ENCODE measurements around the gene WDR37. TPM values are rescaled to one million over a fixed set of nuclear protein-coding genes. Genes with fewer than 3 reads are reported as not detected.
"Not testable (repeated sequence)": the region's sequence is repeated elsewhere in the genome, so short reads cannot be mapped to it uniquely, and the experiment has no call there.

The WDR37 gene, protein sequence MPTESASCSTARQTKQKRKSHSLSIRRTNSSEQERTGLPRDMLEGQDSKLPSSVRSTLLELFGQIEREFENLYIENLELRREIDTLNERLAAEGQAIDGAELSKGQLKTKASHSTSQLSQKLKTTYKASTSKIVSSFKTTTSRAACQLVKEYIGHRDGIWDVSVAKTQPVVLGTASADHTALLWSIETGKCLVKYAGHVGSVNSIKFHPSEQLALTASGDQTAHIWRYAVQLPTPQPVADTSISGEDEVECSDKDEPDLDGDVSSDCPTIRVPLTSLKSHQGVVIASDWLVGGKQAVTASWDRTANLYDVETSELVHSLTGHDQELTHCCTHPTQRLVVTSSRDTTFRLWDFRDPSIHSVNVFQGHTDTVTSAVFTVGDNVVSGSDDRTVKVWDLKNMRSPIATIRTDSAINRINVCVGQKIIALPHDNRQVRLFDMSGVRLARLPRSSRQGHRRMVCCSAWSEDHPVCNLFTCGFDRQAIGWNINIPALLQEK
- 14.2 TPM for polyA plus RNA-seq (2013, experiment 1 of 4)
- polyA plus RNA-seq (2013, experiment 2 of 4) = 16.9 TPM
- polyA plus RNA-seq (2013, experiment 3 of 4) = 11.2 TPM
- polyA plus RNA-seq (2013, experiment 4 of 4) = 13.1 TPM

DNA sequence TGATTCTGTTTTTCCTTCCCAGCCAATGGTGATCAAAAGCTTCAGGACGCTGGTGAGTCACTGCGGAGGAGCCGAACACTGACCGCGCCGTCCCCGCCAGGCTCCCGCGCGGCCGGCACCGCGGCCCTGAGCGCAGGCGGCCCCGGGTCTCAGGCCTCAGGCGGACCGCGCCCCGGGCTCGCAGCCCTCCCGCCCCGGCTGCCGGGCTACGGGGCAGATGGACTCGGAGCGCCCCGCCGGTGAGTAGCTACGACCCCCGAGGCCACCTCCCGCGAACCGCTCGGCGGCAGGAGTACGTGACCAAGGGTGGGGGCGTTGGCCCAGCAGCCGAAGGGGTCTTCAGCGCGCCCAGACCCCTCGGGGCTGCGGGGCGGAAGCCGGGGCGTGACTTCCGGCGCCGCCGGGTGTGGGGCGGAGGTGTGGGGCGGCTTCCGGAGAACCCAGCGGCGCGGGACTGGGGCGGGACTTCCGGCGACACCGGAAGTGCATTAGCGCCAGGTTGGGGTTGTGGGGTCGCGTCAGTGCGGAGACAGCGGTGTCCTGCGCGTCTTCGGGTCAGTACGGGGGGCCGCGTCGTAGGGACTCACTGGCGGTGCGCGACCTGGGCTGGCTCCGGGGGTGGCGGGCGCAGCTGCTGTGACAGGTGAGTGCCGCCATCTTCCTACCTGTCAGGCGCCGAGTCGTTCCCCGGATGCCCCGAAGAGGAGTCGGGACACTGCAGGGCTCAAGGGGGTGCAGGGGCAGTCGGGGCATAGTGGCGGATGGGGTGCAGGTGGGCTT lies at the start of gene WDR37:
Gene WDR37 (plus strand): TSS at position 60 of the 780 bp plus-strand sequence. CDS start 15,771 bp downstream, outside the sequence.
- Histone ChIP-seq H3K4me1 (ENCODE audit: control insufficient read depth, insufficient read depth, low read length) (peaks cover 11% of the 10 kb centered on the region), H3K4me3 (ENCODE audit: insufficient read depth, low read depth, low read length) (peak within 1 kb of the TSS; percentile 94), H3K27ac (ENCODE audit: insufficient read depth, low read depth, low read length, poor library complexity, severe bottlenecking) (peak within 1 kb of the TSS; percentile 80), H3K9me3 (ENCODE audit: control insufficient read depth, low read length) (no peaks in the 10 kb centered on the region), H3K27me3 (ENCODE audit: control insufficient read depth, insufficient read depth, low read length, poor library complexity, severe bottlenecking) (no peaks in the 10 kb centered on the region), H3K36me3 (ENCODE audit: control insufficient read depth, insufficient read depth, low read length) (peaks cover 5% of the 10 kb centered on the region)
- WGBS, 2 experiments = 0% methylated on average over 87 of the region's 87 CpGs

DNA sequence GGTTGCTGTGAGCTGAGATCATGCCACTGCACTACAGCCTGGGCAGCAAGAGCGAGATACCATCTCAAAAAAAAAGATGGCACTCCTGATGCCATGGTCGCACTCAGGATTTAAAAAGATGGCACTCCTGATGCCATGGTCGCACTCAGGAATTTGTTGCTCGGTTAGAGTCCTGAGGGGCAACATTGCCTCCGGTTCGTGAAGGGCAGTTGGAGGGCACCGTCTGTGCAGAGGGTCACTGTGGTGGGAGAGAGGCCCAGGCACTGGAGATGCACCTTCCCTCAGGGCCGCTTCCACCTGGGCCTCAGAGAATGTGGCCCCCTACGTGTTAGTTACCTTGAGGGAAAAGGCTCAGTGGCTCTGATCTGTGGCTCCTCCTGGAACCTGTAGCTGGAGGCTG lies 49.6 kb upstream of the WDR37 start:
- peaks cover 72% of the 10 kb centered on the region for H3K36me3 ChIP-seq (ENCODE audit: control insufficient read depth, insufficient read depth, low read length)
- 96% methylated on average over 9 of the region's 9 CpGs for WGBS, 2 experiments

DNA sequence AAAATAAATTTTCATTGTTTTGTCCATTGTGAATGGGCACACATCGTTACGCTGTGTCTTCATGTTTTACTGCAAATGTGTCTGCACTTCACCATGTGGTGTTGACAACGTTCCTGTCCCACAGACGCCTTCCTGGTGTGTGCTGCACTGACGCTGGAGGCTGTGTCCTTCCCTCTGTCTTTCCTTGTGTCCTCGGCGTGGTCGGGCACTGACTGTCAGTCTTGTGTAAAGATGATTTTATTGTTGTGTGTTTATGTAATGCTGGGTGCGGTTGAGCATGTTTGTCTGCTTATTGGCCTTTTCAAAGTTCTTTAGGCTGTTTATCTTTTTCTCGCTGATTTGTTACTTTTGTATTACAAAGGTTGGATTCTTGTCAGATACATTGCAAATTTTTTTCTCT lies 48.6 kb upstream of the WDR37 start:
- Histone ChIP-seq H3K36me3 (ENCODE audit: control insufficient read depth, insufficient read depth, low read length) (peaks cover 69% of the 10 kb centered on the region), H3K9me3 (ENCODE audit: control insufficient read depth, low read length) (no peaks in the 10 kb centered on the region), H3K27ac (ENCODE audit: insufficient read depth, low read depth, low read length, poor library complexity, severe bottlenecking) (no peak overlapping the region), H3K27me3 (ENCODE audit: control insufficient read depth, insufficient read depth, low read length, poor library complexity, severe bottlenecking) (no peaks in the 10 kb centered on the region), H3K4me1 (ENCODE audit: control insufficient read depth, insufficient read depth, low read length) (no peaks in the 10 kb centered on the region), H3K4me3 (ENCODE audit: insufficient read depth, low read depth, low read length) (no peak overlapping the region)
- WGBS, 2 experiments = 93 to 95% methylated on average over 10 of the region's 10 CpGs

More for the DNA sequence above, 49.6 kb upstream of the WDR37 start:
- H3K4me3 ChIP-seq (ENCODE audit: insufficient read depth, low read depth, low read length) = no peak overlapping the region
- no peaks in the 10 kb centered on the region for H3K4me1 ChIP-seq (ENCODE audit: control insufficient read depth, insufficient read depth, low read length)
- H3K27me3 ChIP-seq (ENCODE audit: control insufficient read depth, insufficient read depth, low read length, poor library complexity, severe bottlenecking) = no peaks in the 10 kb centered on the region
- H3K9me3 ChIP-seq (ENCODE audit: control insufficient read depth, low read length) = no peaks in the 10 kb centered on the region
- H3K27ac ChIP-seq (ENCODE audit: insufficient read depth, low read depth, low read length, poor library complexity, severe bottlenecking) = no peak overlapping the region

DNA sequence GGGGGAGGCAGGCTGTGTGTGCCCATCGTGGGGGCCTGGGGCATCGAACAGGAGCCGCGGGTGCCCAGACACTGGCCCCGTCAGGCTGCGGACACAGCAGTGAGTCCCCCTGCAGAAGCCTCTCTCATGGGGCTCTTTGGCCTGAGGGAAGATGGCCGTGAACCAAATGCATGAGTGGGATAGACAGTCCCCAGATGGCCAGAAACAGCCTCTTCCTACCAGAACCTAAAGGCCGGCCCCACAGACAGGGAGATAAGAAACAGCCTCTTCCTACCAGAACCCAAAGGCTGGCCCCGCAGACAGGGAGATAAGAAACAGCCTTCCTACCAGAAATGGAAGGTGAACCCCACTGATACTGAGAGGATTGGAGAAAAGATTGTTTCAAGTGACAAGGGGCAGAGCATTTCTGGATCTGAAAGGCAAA lies 47.1 kb upstream of the WDR37 start:
- Histone ChIP-seq H3K27ac (ENCODE audit: insufficient read depth, low read depth, low read length, poor library complexity, severe bottlenecking) (no peak overlapping the region), H3K4me1 (ENCODE audit: control insufficient read depth, insufficient read depth, low read length) (no peaks in the 10 kb centered on the region), H3K27me3 (ENCODE audit: control insufficient read depth, insufficient read depth, low read length, poor library complexity, severe bottlenecking) (no peaks in the 10 kb centered on the region), H3K9me3 (ENCODE audit: control insufficient read depth, low read length) (no peaks in the 10 kb centered on the region), H3K4me3 (ENCODE audit: insufficient read depth, low read depth, low read length) (no peak overlapping the region), H3K36me3 (ENCODE audit: control insufficient read depth, insufficient read depth, low read length) (peaks cover 62% of the 10 kb centered on the region)
- WGBS, 2 experiments = 96 to 97% methylated on average over 8 to 9 of the region's 9 CpGs

DNA sequence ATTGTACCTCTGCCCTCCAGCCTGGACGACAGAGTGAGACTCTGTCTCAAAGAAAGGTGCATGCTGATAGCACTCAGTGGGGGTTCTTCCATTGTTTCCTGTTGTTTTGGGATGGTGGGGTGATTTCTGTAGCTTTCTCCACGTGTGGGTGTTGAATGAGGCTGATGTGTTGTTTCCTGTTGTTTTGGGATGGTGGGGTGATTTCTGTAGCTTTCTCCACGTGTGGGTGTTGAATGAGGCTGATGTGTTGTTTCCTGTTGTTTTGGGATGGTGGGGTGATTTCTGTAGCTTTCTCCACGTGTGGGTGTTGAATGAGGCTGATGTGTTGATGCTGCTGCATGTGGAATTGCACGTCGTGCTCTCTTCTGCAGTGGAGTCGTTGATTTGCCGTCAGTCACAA lies 46.2 kb upstream of the WDR37 start:
- not testable (repeated sequence) for H3K27me3 ChIP-seq (ENCODE audit: control insufficient read depth, insufficient read depth, low read length, poor library complexity, severe bottlenecking); H3K9me3 ChIP-seq (ENCODE audit: control insufficient read depth, low read length); H3K4me3 ChIP-seq (ENCODE audit: insufficient read depth, low read depth, low read length); H3K4me1 ChIP-seq (ENCODE audit: control insufficient read depth, insufficient read depth, low read length); H3K27ac ChIP-seq (ENCODE audit: insufficient read depth, low read depth, low read length, poor library complexity, severe bottlenecking)
- WGBS, 2 experiments = 78 to 80% methylated on average over 7 of the region's 8 CpGs
- peaks cover 61% of the 10 kb centered on the region for H3K36me3 ChIP-seq (ENCODE audit: control insufficient read depth, insufficient read depth, low read length)

DNA sequence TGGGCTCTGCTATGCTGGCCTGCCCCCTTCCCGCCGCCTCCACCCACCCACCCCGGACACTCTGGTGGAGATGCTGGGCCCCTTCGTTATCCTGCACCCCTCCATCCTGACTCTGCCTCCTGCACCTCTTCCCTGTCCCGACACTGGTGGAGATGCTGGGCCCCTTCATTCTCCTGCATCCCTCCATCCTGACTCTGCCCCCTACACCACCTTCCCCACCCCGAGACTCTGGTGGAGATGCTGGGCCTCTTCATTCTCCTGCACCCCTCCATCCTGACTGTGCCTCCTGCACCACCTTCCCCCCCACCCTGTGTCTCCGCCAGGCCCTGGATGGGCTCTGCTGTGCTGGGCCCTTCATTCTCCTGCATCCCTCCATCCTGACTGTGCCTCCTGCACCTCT lies 45.5 kb upstream of the WDR37 start:
- Histone ChIP-seq H3K27me3 (ENCODE audit: control insufficient read depth, insufficient read depth, low read length, poor library complexity, severe bottlenecking) (no peaks in the 10 kb centered on the region), H3K4me1 (ENCODE audit: control insufficient read depth, insufficient read depth, low read length) (no peaks in the 10 kb centered on the region), H3K9me3 (ENCODE audit: control insufficient read depth, low read length) (no peaks in the 10 kb centered on the region), H3K27ac (ENCODE audit: insufficient read depth, low read depth, low read length, poor library complexity, severe bottlenecking) (no peak overlapping the region), H3K36me3 (ENCODE audit: control insufficient read depth, insufficient read depth, low read length) (peaks cover 59% of the 10 kb centered on the region), H3K4me3 (ENCODE audit: insufficient read depth, low read depth, low read length) (no peak overlapping the region)
- 89 to 90% methylated on average over 7 of the region's 7 CpGs for WGBS, 2 experiments

DNA sequence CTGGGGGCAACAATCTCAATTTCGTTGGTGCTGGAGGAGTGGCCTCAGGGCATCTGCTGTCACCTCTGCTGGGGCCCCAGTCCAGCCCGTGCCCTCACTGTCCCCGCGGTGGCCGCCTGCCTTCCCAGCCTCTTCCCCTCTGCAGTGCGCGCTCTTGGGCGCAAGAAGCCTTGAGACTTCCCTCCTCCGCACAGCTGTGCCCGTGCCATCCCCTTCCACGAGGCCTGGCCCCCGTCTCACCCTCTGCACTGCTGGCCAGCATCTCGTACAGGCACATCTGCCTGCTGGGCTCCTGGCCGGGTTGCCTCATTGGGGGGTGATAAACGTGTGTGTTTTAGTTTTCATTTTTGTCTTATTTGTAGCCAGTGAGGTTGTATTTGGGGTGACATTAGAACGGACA lies 44.5 kb upstream of the WDR37 start:
- no peak overlapping the region for H3K4me3 ChIP-seq (ENCODE audit: insufficient read depth, low read depth, low read length)
- 96 to 97% methylated on average over 16 of the region's 16 CpGs for WGBS, 2 experiments

DNA sequence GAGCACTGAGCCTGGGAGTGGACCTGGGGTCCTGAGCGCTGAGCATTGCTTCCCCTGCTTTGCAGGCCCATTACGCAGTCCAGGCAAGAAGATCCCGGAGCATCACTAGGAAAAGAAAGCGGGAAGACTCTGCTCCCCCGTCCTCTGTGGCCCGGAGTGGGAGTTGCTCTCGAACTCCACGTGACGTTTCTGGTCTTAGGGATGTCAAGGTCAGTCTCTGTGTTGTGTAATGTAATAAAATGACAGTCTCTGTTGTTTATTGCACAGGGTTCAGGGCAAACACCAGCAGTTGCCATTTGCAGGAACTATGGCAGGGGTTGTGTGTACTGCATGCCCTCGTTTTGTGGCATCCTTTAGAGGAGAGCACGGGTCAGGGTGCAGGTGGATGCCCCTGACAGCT lies 40.5 kb upstream of the WDR37 start:
- H3K27me3 ChIP-seq (ENCODE audit: control insufficient read depth, insufficient read depth, low read length, poor library complexity, severe bottlenecking) = no peaks in the 10 kb centered on the region
- H3K9me3 ChIP-seq (ENCODE audit: control insufficient read depth, low read length) = no peaks in the 10 kb centered on the region
- peaks cover 58% of the 10 kb centered on the region for H3K36me3 ChIP-seq (ENCODE audit: control insufficient read depth, insufficient read depth, low read length)

More for the DNA sequence above, 44.5 kb upstream of the WDR37 start:
- Histone ChIP-seq H3K36me3 (ENCODE audit: control insufficient read depth, insufficient read depth, low read length) (peaks cover 62% of the 10 kb centered on the region), H3K27ac (ENCODE audit: insufficient read depth, low read depth, low read length, poor library complexity, severe bottlenecking) (no peak overlapping the region), H3K9me3 (ENCODE audit: control insufficient read depth, low read length) (no peaks in the 10 kb centered on the region), H3K27me3 (ENCODE audit: control insufficient read depth, insufficient read depth, low read length, poor library complexity, severe bottlenecking) (no peaks in the 10 kb centered on the region), H3K4me1 (ENCODE audit: control insufficient read depth, insufficient read depth, low read length) (no peaks in the 10 kb centered on the region)

DNA sequence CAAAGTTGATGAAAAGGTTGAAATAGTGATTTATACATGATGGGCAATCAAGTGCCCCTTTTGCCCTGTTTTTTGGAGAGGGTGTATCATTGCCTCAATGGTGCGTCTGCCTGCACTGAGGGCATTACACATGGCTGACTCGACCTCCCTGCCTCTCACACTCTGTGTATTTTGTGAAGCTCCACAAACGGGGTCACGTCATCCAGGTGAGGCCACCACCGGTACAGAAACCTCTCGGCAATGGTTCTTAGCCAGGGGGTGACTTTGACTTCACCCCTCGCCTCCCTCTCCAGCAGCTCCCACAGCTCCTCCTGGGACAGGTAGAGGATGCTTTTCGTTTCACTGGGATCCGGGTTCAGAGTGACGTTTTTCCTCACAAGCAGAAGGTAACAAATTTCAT lies 36.8 kb upstream of the WDR37 start:
- Histone ChIP-seq H3K9me3 (ENCODE audit: control insufficient read depth, low read length) (no peaks in the 10 kb centered on the region), H3K36me3 (ENCODE audit: control insufficient read depth, insufficient read depth, low read length) (peaks cover 34% of the 10 kb centered on the region)
- 93 to 96% methylated on average over 10 of the region's 10 CpGs for WGBS, 2 experiments

More for the DNA sequence above, 40.5 kb upstream of the WDR37 start:
- Histone ChIP-seq H3K27ac (ENCODE audit: insufficient read depth, low read depth, low read length, poor library complexity, severe bottlenecking) (no peak overlapping the region), H3K4me3 (ENCODE audit: insufficient read depth, low read depth, low read length) (no peak overlapping the region), H3K4me1 (ENCODE audit: control insufficient read depth, insufficient read depth, low read length) (no peaks in the 10 kb centered on the region)
- WGBS, 2 experiments = 94 to 95% methylated on average over 11 of the region's 11 CpGs

DNA sequence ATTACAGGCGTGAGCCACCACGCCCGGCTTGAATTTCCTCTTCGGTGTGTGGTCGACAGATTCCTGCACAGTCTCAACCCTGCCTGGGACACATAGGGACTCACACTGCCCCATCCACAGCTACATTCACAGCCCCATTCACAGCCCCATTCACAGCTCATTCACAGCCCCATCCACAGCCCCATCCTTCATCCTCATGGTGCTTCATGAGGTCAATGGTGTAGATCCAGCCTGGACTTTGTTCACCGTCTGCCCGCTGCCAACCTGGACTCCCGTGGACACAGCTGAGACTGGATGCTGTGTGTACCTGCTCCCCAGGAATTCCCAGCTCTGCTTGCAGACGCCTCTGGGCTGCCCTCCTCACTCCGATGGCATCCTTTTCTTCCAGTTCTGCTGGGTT lies 35.7 kb upstream of the WDR37 start:
- Histone ChIP-seq H3K9me3 (ENCODE audit: control insufficient read depth, low read length) (no peaks in the 10 kb centered on the region), H3K36me3 (ENCODE audit: control insufficient read depth, insufficient read depth, low read length) (peaks cover 26% of the 10 kb centered on the region), H3K27me3 (ENCODE audit: control insufficient read depth, insufficient read depth, low read length, poor library complexity, severe bottlenecking) (no peaks in the 10 kb centered on the region), H3K27ac (ENCODE audit: insufficient read depth, low read depth, low read length, poor library complexity, severe bottlenecking) (no peak overlapping the region), H3K4me1 (ENCODE audit: control insufficient read depth, insufficient read depth, low read length) (no peaks in the 10 kb centered on the region), H3K4me3 (ENCODE audit: insufficient read depth, low read depth, low read length) (no peak overlapping the region)
- WGBS, 2 experiments = 87 to 88% methylated on average over 10 of the region's 10 CpGs

More for the DNA sequence above, 36.8 kb upstream of the WDR37 start:
- no peak overlapping the region for H3K4me3 ChIP-seq (ENCODE audit: insufficient read depth, low read depth, low read length)
- H3K4me1 ChIP-seq (ENCODE audit: control insufficient read depth, insufficient read depth, low read length) = no peaks in the 10 kb centered on the region
- H3K27ac ChIP-seq (ENCODE audit: insufficient read depth, low read depth, low read length, poor library complexity, severe bottlenecking) = no peak overlapping the region
- H3K27me3 ChIP-seq (ENCODE audit: control insufficient read depth, insufficient read depth, low read length, poor library complexity, severe bottlenecking) = no peaks in the 10 kb centered on the region
